Ascending aorta (tissue), 2 donors: ENCODE measurements around the gene NUDT2. TPM values are rescaled to one million over a fixed set of nuclear protein-coding genes. Genes with fewer than 3 reads are reported as not detected.
"Not testable (repeated sequence)": the region's sequence is repeated elsewhere in the genome, so short reads cannot be mapped to it uniquely, and the experiment has no call there.

Source experiments
- DNase-seq, 2 donors: peaks; one replicate each; pipeline ENCODE4 v3.0.0-alpha.2; 2019; ENCODE audit warnings: low spot score in 2 of 2
- H3K27ac ChIP-seq, 2 donors: fragments of 200-600 bp; sonication (generic); one replicate each; pipeline ENCODE4 v1.5.1; 2016 to 2017; ENCODE audit warnings: mild to moderate bottlenecking in 1 of 2
- H3K27me3 ChIP-seq: fragments of 200-600 bp; sonication (generic); one replicate; pipeline ENCODE4 v1.5.1; 2017
- H3K36me3 ChIP-seq, 2 donors: fragments of 200-600 bp; sonication (generic); one replicate each; pipeline ENCODE4 v1.5.1; 2016
- H3K4me1 ChIP-seq, 2 donors: fragments of 200-600 bp; sonication (generic); one replicate each; pipeline ENCODE4 v1.5.1; 2016 to 2017; ENCODE audit warnings: mild to moderate bottlenecking in 1 of 2
- H3K4me3 ChIP-seq, 2 donors: fragments of 200-600 bp; sonication (generic); one replicate each; pipeline ENCODE4 v1.5.1; 2016 to 2017; ENCODE audit warnings: mild to moderate bottlenecking in 1 of 2
- H3K9me3 ChIP-seq, 2 donors: fragments of 200-600 bp; sonication (generic); one replicate each; pipeline ENCODE4 v1.5.1; 2016
- CTCF ChIP-seq, 3 experiments: fragments of 200-600 bp in 2 of 3; fragments of 450-650 bp in 1 of 3; sonication (generic) in 2 of 3; IDR thresholded peaks; one replicate each; pipeline ENCODE4 v1.5.1; 2016 to 2019; ENCODE audit warnings: antibody characterized with exemption in 3 of 3, mild to moderate bottlenecking in 1 of 3, moderate library complexity in 1 of 3
- intact Hi-C: fragments of 100-400 bp; cut with DNase I; formaldehyde crosslinking; loops from one replicate; pipeline ENCODE4 v1.15.1; 2023
- total RNA-seq: library from RNA; depleted of rRNA; stranded (reverse); fragments of >200 nt; gene quantifications from one replicate; pipeline ENCODE4 v1.1.0, GENCODE V29; 2016

NUDT2 gene
- total RNA-seq, 1 donor from 2014 or later, result not detected

GRCh38 chr9:34362614-34363214 is 33.3 kb downstream of the NUDT2 start:
- Histone ChIP-seq H3K36me3 (peaks cover 0 to 3% of the 10 kb centered on the region in 2 donors), H3K4me1 (no peaks in the 10 kb centered on the region), H3K27ac (no peak overlapping the region), H3K9me3 (no peaks in the 10 kb centered on the region), H3K27me3 (no peaks in the 10 kb centered on the region), H3K4me3 (no peak overlapping the region)
- peak in 1 of 2 donors; percentile 25 for DNase-seq
- TF ChIP-seq CTCF (IDR thresholded peaks at IDR 0.05), result no peak
- intact Hi-C loops, result no loop called here

- no peak for TF ChIP-seq CTCF (IDR thresholded peaks at IDR 0.05)
- H3K36me3 ChIP-seq, result peaks cover 0 to 6% of the 10 kb centered on the region in 2 donors
- H3K4me1 ChIP-seq, result no peaks in the 10 kb centered on the region
- H3K27me3 ChIP-seq, result no peaks in the 10 kb centered on the region
- H3K27ac ChIP-seq, result no peak overlapping the region
- H3K4me3 ChIP-seq, result no peak overlapping the region
- no peaks in the 10 kb centered on the region for H3K9me3 ChIP-seq
- intact Hi-C loops, result no loop called here
- peak in 1 of 2 donors; percentile 30 for DNase-seq
Observed at GRCh38 chr9:34363619-34364351, 34.4 kb downstream of the NUDT2 start.

- H3K27me3 ChIP-seq, result no peaks in the 10 kb centered on the region
- peaks cover 10 to 14% of the 10 kb centered on the region in 2 donors for H3K36me3 ChIP-seq
- no peak for DNase-seq
- H3K9me3 ChIP-seq, result no peaks in the 10 kb centered on the region
- TF ChIP-seq CTCF (IDR thresholded peaks at IDR 0.05), result no peak
- no peak overlapping the region for H3K4me3 ChIP-seq
- no peaks in the 10 kb centered on the region for H3K4me1 ChIP-seq
- intact Hi-C loops, result no loop called here
- no peak overlapping the region for H3K27ac ChIP-seq
Observed at GRCh38 chr9:34365282-34365681, 35.9 kb downstream of the NUDT2 start.

GRCh38 chr9:34366365-34366764 is 37.0 kb downstream of the NUDT2 start:
- H3K36me3 ChIP-seq, result peaks cover 21 to 25% of the 10 kb centered on the region in 2 donors
- TF ChIP-seq CTCF (IDR thresholded peaks at IDR 0.05), result no peak

GRCh38 chr9:34367751-34368410 is 38.5 kb downstream of the NUDT2 start:
- H3K4me1 ChIP-seq, H3K27me3 ChIP-seq, intact Hi-C loops, H3K4me3 ChIP-seq, H3K9me3 ChIP-seq, DNase-seq, H3K27ac ChIP-seq: not testable (repeated sequence)
- H3K36me3 ChIP-seq, result peaks cover 24 to 38% of the 10 kb centered on the region in 2 donors

More at GRCh38 chr9:34366365-34366764, 37.0 kb downstream of the NUDT2 start:
- intact Hi-C loops, result no loop called here
- Histone ChIP-seq H3K9me3 (no peaks in the 10 kb centered on the region), H3K27ac (no peak overlapping the region), H3K4me1 (no peaks in the 10 kb centered on the region), H3K4me3 (no peak overlapping the region), H3K27me3 (no peaks in the 10 kb centered on the region)
- DNase-seq, result no peak

- intact Hi-C loops, H3K27ac ChIP-seq, H3K4me3 ChIP-seq, DNase-seq, H3K27me3 ChIP-seq, H3K9me3 ChIP-seq, H3K4me1 ChIP-seq: not testable (repeated sequence)
- H3K36me3 ChIP-seq, result peaks cover 24 to 38% of the 10 kb centered on the region in 2 donors
Observed at GRCh38 chr9:34368796-34369195, 39.4 kb downstream of the NUDT2 start.
